H1 (cell line): ENCODE measurements around the gene TIMM10. TPM values are rescaled to one million over a fixed set of nuclear protein-coding genes. Genes with fewer than 3 reads are reported as not detected.

ENCODE experiments used
- CTCF ChIA-PET: fragments of 300-600 bp; sonication (Branson Sonifier 250); formaldehyde crosslinking; loops from one replicate; lab custom pipeline; 2021; ENCODE audit not compliant: partially characterized antibody; lab: Charles Lee
- POLR2A ChIA-PET: fragments of 300-600 bp; sonication (Branson Sonifier 250); formaldehyde crosslinking; loops from one replicate; lab custom pipeline; 2021; ENCODE audit warnings: inconsistent platforms; ENCODE audit not compliant: partially characterized antibody; lab: Charles Lee
- DNase-seq, 2 experiments: peaks; one replicate each; pipeline versions ENCODE4 v3.0.0 to v3.0.0-alpha.2; 2010 to 2022; ENCODE audit warnings: low spot score in 2 of 2, low read depth in 1 of 2, mixed read lengths in 1 of 2
- FAIRE-seq: peaks from 2 replicates; lab custom pipeline; 2011; peaks lifted over from hg19 to GRCh38; lab: Jason Lieb, UNC
- H2AFZ ChIP-seq: 2 replicates; pipeline ENCODE4 v1.8.1; 2012; ENCODE audit warnings: low read length, inconsistent platforms
- H2AK5ac ChIP-seq: 2 replicates; pipeline ENCODE4 v1.6.1; 2013; ENCODE audit warnings: low read depth, low read length
- H2BK120ac ChIP-seq: replicated peaks from 2 replicates; pipeline ENCODE3; 2013; ENCODE audit warnings: low read depth, low read length, inconsistent platforms
- H2BK12ac ChIP-seq: 2 replicates; pipeline ENCODE4 v1.6.1; 2013; ENCODE audit warnings: low read depth, low read length
- H2BK15ac ChIP-seq: 2 replicates; pipeline ENCODE4 v1.6.1; 2013; ENCODE audit warnings: low read length
- H2BK20ac ChIP-seq: 2 replicates; pipeline ENCODE4 v1.6.1; 2013; ENCODE audit warnings: low read length
- H2BK5ac ChIP-seq: 2 replicates; pipeline ENCODE4 v1.6.1; 2013; ENCODE audit warnings: low read depth, low read length
- H3K14ac ChIP-seq: 2 replicates; pipeline ENCODE4 v1.6.1; 2013; ENCODE audit warnings: inconsistent platforms; ENCODE audit not compliant: insufficient read length
- H3K18ac ChIP-seq: 2 replicates; pipeline ENCODE4 v1.6.1; 2013; ENCODE audit warnings: low read length; ENCODE audit errors: extremely low read depth
- H3K23ac ChIP-seq: 2 replicates; pipeline ENCODE4 v1.6.1; 2013; ENCODE audit warnings: inconsistent platforms; ENCODE audit not compliant: insufficient read length
- H3K23me2 ChIP-seq: 2 replicates; pipeline ENCODE4 v1.6.1; 2013; ENCODE audit warnings: low read depth, low read length
- H3K27ac ChIP-seq: 2 replicates; pipeline ENCODE4 v1.6.1; 2011; ENCODE audit warnings: low read depth, low read length, inconsistent platforms
- H3K27me3 ChIP-seq, 4 experiments: replicated peaks in 1 of 4; 1 replicate in 1 of 4; 2 replicates in 3 of 4; pipeline versions ENCODE4 v1.6.1 to v1.8.1; 2011 to 2013; ENCODE audit warnings: low read length in 3 of 4, mild to moderate bottlenecking in 3 of 4, inconsistent platforms in 2 of 4, mixed read lengths in 2 of 4, moderate library complexity in 1 of 4; ENCODE audit not compliant: control insufficient read depth in 3 of 4, insufficient read depth in 3 of 4; ENCODE audit errors: extremely low read depth in 1 of 4
- H3K36me3 ChIP-seq, 4 experiments: 2 replicates each; pipeline versions ENCODE4 v1.6.1 to v1.8.1; 2011 to 2013; ENCODE audit warnings: mild to moderate bottlenecking in 4 of 4, low read length in 3 of 4, moderate library complexity in 2 of 4, control low read depth in 1 of 4, inconsistent platforms in 1 of 4; ENCODE audit not compliant: insufficient read depth in 4 of 4, control insufficient read depth in 2 of 4
- H3K4ac ChIP-seq: replicated peaks from 2 replicates; pipeline ENCODE3; 2013; ENCODE audit warnings: low read length, low read depth, mixed read lengths, inconsistent platforms; ENCODE audit not compliant: insufficient read length
- H3K4me1 ChIP-seq, 4 experiments: replicated peaks in 1 of 4; 1 replicate in 1 of 4; 2 replicates in 3 of 4; pipeline versions ENCODE4 v1.6.1 to v1.8.1; 2011 to 2013; ENCODE audit warnings: low read length in 3 of 4, inconsistent platforms in 2 of 4, mixed read lengths in 1 of 4; ENCODE audit not compliant: insufficient read depth in 4 of 4, control insufficient read depth in 3 of 4
- H3K4me2 ChIP-seq, 2 experiments: 2 replicates each; pipeline versions ENCODE4 v1.6.1 to v1.8.1; 2011 to 2013; ENCODE audit warnings: low read depth in 2 of 2, low read length in 2 of 2, control low read depth in 1 of 2, inconsistent platforms in 1 of 2, mild to moderate bottlenecking in 1 of 2; ENCODE audit not compliant: insufficient read depth in 1 of 2
- H3K4me3 ChIP-seq, 4 experiments: fragments of 200-600, 300-600 bp in 1 of 4; sonication (generic), shearing (Covaris generic), sonication (Bioruptor Twin) in 1 of 4; 2 replicates each; pipeline versions ENCODE4 v1.5.1 to v1.8.1; 2011 to 2016; ENCODE audit warnings: low read length in 4 of 4, low read depth in 3 of 4, control low read depth in 2 of 4, inconsistent platforms in 2 of 4, mild to moderate bottlenecking in 2 of 4, mixed read lengths in 1 of 4, moderate library complexity in 1 of 4; ENCODE audit not compliant: insufficient read depth in 2 of 4; ENCODE audit errors: extremely low read depth in 1 of 4
- H3K56ac ChIP-seq: replicated peaks from 2 replicates; pipeline ENCODE3; 2013; ENCODE audit warnings: low read depth, mild to moderate bottlenecking, mixed read lengths, low read length, inconsistent platforms; ENCODE audit not compliant: insufficient read length
- H3K79me1 ChIP-seq: 2 replicates; pipeline ENCODE4 v1.6.1; 2013; ENCODE audit warnings: low read depth, low read length, control low read depth
- H3K79me2 ChIP-seq, 2 experiments: 2 replicates each; pipeline versions ENCODE4 v1.6.1 to v1.8.1; 2012 to 2013; ENCODE audit warnings: low read length in 2 of 2, mild to moderate bottlenecking in 2 of 2, inconsistent platforms in 1 of 2; ENCODE audit not compliant: insufficient read depth in 2 of 2, control insufficient read depth in 1 of 2
- H3K9ac ChIP-seq, 4 experiments: replicated peaks in 1 of 4; 1 replicate in 1 of 4; 2 replicates in 3 of 4; pipeline versions ENCODE4 v1.6.1 to v1.8.1; 2011 to 2013; ENCODE audit warnings: low read depth in 3 of 4, low read length in 3 of 4, control low read depth in 2 of 4, mild to moderate bottlenecking in 2 of 4, moderate library complexity in 2 of 4, inconsistent platforms in 1 of 4; ENCODE audit errors: extremely low read depth in 1 of 4
- H3K9me3 ChIP-seq, 2 experiments: 2 replicates each; pipeline versions ENCODE4 v1.6.1 to v1.8.1; 2012 to 2013; ENCODE audit warnings: mild to moderate bottlenecking in 2 of 2, moderate library complexity in 2 of 2, control low read depth in 1 of 2, inconsistent platforms in 1 of 2, low read depth in 1 of 2, low read length in 1 of 2, mixed read lengths in 1 of 2; ENCODE audit not compliant: insufficient read depth in 2 of 2
- H4K20me1 ChIP-seq, 2 experiments: replicated peaks in 1 of 2; 2 replicates each; pipeline versions ENCODE3 to v1.8.1; 2011 to 2013; ENCODE audit warnings: inconsistent platforms in 2 of 2, low read length in 2 of 2, mild to moderate bottlenecking in 1 of 2; ENCODE audit not compliant: insufficient read depth in 2 of 2, control insufficient read depth in 1 of 2
- H4K5ac ChIP-seq: 2 replicates; pipeline ENCODE4 v1.6.1; 2013; ENCODE audit warnings: low read length, low read depth, mixed read lengths, inconsistent platforms; ENCODE audit not compliant: insufficient read length
- H4K8ac ChIP-seq: 2 replicates; pipeline ENCODE4 v1.8.0; 2013; ENCODE audit warnings: mild to moderate bottlenecking, moderate library complexity, low read length, inconsistent platforms; ENCODE audit not compliant: insufficient read depth; ENCODE audit errors: extremely low read depth
- H4K91ac ChIP-seq: replicated peaks from 2 replicates; pipeline ENCODE3; 2013; ENCODE audit warnings: low read length, mixed read lengths, inconsistent platforms; ENCODE audit not compliant: insufficient read length
- BACH1 ChIP-seq: IDR thresholded peaks from 2 replicates; pipeline ENCODE4 v1.6.1; 2012; ENCODE audit warnings: low read length, improper control_type of control experiment
- CBX8 ChIP-seq: fragments of 300-800, 300-1000 bp; sonication (generic); IDR thresholded peaks from 2 replicates; pipeline ENCODE4 v1.7.1; 2016; ENCODE audit warnings: low read depth, low read length, borderline replicate concordance
- CHD2 ChIP-seq: IDR thresholded peaks from 2 replicates; pipeline ENCODE4 v1.6.1; 2012; ENCODE audit warnings: low read length, improper control_type of control experiment
- CTCF ChIP-seq, 3 experiments: IDR thresholded peaks; 1 replicate in 2 of 3; 2 replicates in 1 of 3; pipeline versions ENCODE4 v1.5.1 to v1.6.1; 2011; ENCODE audit warnings: low read length in 3 of 3, mild to moderate bottlenecking in 3 of 3, inconsistent platforms in 2 of 3, low read depth in 1 of 3, moderate library complexity in 1 of 3; ENCODE audit not compliant: insufficient read depth in 1 of 3; ENCODE audit errors: control extremely low read depth in 1 of 3
- POLR2A ChIP-seq, 2 experiments: IDR thresholded peaks; 1 replicate in 1 of 2; 2 replicates in 1 of 2; pipeline ENCODE4 v1.6.1; 2011; ENCODE audit warnings: low read depth in 2 of 2, low read length in 2 of 2, mild to moderate bottlenecking in 2 of 2; ENCODE audit errors: control extremely low read depth in 1 of 2
- RAD21 ChIP-seq, 2 experiments: IDR thresholded peaks in 1 of 2; conservative IDR thresholded peaks in 1 of 2; 2 replicates each; pipeline ENCODE4 v1.6.1; 2011; ENCODE audit warnings: low read depth in 2 of 2, low read length in 2 of 2, improper control_type of control experiment in 1 of 2, inconsistent platforms in 1 of 2, mild to moderate bottlenecking in 1 of 2, moderate library complexity in 1 of 2
- SAP30 ChIP-seq: fragments of 300-600 bp; sonication (generic); IDR thresholded peaks from 2 replicates; pipeline ENCODE4 v1.7.1; 2012; ENCODE audit warnings: low read length, moderate library complexity, mild to moderate bottlenecking, inconsistent platforms; ENCODE audit not compliant: insufficient read depth, insufficient replicate concordance
- SIN3A ChIP-seq, 2 experiments: IDR thresholded peaks in 1 of 2; conservative IDR thresholded peaks in 1 of 2; 2 replicates each; pipeline ENCODE4 v1.6.1; 2011 to 2012; ENCODE audit warnings: low read length in 2 of 2, improper control_type of control experiment in 1 of 2, low read depth in 1 of 2, mild to moderate bottlenecking in 1 of 2
- WGBS, 2 experiments: shearing (Covaris generic) in 1 of 2; methylation state at CpG; one replicate each; pipeline versions ENCODE4 v1.1.6 to v1.1.7; 2013 to 2015; ENCODE audit warnings: low lambda C conversion rate in 2 of 2, mixed read lengths in 2 of 2, inconsistent platforms in 1 of 2, low coverage in 1 of 2, missing lambda C conversion rate in 1 of 2; ENCODE audit not compliant: insufficient replicate concordance in 2 of 2, insufficient coverage in 1 of 2, insufficient read length in 1 of 2; ENCODE audit errors: extremely low coverage in 1 of 2, missing lambda C conversion rate in 1 of 2; 5-methylcytosine and 5-hydroxymethylcytosine counted together
- polyA plus RNA-seq, 7 experiments: library from polyadenylated mRNA; depleted of rRNA in 3 of 7; stranded (reverse) in 5 of 7; unstranded in 2 of 7; fragments of >200 nt in 5 of 7; fragments of 200-250 nt in 2 of 7; gene quantifications; 1 replicate in 5 of 7; 2 replicates in 1 of 7; 4 replicates in 1 of 7; pipeline versions ENCODE4 v1.2.1 to v1.2.3, GENCODE V29; 2011 to 2013; ENCODE audit warnings: missing spikeins in 2 of 7, mixed read lengths in 2 of 7
- total RNA-seq: library from RNA; stranded (reverse); fragmentation: NEBNext Ultra II Directional; extraction: Animal tissue kit (Norgen Biotek cat#: 25700); gene quantifications from 2 replicates; pipeline ENCODE4 v1.2.1, GENCODE V29; 2021

Gene TIMM10
- total and polyA plus RNA-seq, 2 of the 8 experiments (the other 6 are each of a cell fraction or from before 2014, with no cell fraction given): 117 to 227 TPM

GRCh38 chr11:57491371-57492061 is 39.0 kb downstream of the TIMM10 start:
- Histone ChIP-seq H2BK20ac (peak overlapping the region; percentile 43; the same call in 1 of the 2 replicates), H2BK12ac (peak overlapping the region; percentile 13; the same call in 1 of the 2 replicates), H3K23me2 (no peaks in the 10 kb centered on the region), H3K56ac (no peak overlapping the region), H2BK120ac (no peak overlapping the region), H3K27me3 (no peaks in the 10 kb centered on the region), H2BK5ac (no peak overlapping the region; the same call in 1 of the 2 replicates), H3K4me2 (no peak overlapping the region), H3K14ac (no peak overlapping the region), H3K79me1 (no peaks in the 10 kb centered on the region), H4K5ac (no peak overlapping the region), H4K91ac (no peak overlapping the region), H3K4me3 (no peak overlapping the region), H3K36me3 (peaks cover 0 to 5% (median 1%) of the 10 kb centered on the region in 4 experiments; a peak in 3 of 8 replicates), H4K8ac (no peak overlapping the region), H2AFZ (no peak overlapping the region), H2AK5ac (no peak overlapping the region), H3K9ac (no peak overlapping the region), H3K4ac (no peak overlapping the region), H3K18ac (no peak overlapping the region), H3K27ac (0 out of 2 replicates have a peak overlapping the region, but pooled peaks have one; percentile 20), H4K20me1 (peaks cover 0 to 2% of the 10 kb centered on the region in 2 experiments), H2BK15ac (no peak overlapping the region; the same call in 1 of the 2 replicates), H3K9me3 (no peaks in the 10 kb centered on the region), H3K4me1 (peaks cover 0 to 7% (median 5%) of the 10 kb centered on the region in 4 experiments; a peak in 4 of 7 replicates), H3K79me2 (no peaks in the 10 kb centered on the region), H3K23ac (no peak overlapping the region)
- 84% methylated on average over 11 of the region's 11 CpGs; no CpG with 5 or more reads in 1 of the 2 experiments for WGBS, 2 experiments
- peak in 1 of 2 experiments; percentile 90 for DNase-seq
- POLR2A ChIA-PET: interaction anchor here (0.7 to 9.7 kb wide), 15 partner anchors 11 to 250 kb away, joined by 3 to 90 read pairs (median 6); partner anchors contain the start of genes SELENOH, SLC43A1, TIMM10 and YPEL4
- FAIRE-seq: peak; percentile 86
- CTCF ChIA-PET: interaction anchor here (0.6 to 33.7 kb wide), 29 partner anchors 11 to 181 kb away, joined by 3 to 1146 read pairs (median 4); partner anchors contain the start of genes RTN4RL2, SLC43A1, SMTNL1 and TIMM10
- no peak for TF ChIP-seq CHD2
- TF ChIP-seq SIN3A (conservative IDR thresholded peaks at IDR 0.05 in 1 of 2, IDR thresholded peaks at IDR 0.05 in 1 of 2; ENCODE audit: low read depth in 1 of 2, low read length in 2 of 2): no peak
- TF ChIP-seq CTCF (IDR thresholded peaks at IDR 0.05; ENCODE audit: control extremely low read depth in 1 of 3, insufficient read depth in 1 of 3, low read depth in 1 of 3, low read length in 3 of 3): peak; percentile 80 to 88 (median 87)
- TF ChIP-seq RAD21 (IDR thresholded peaks at IDR 0.05 in 1 of 2, conservative IDR thresholded peaks at IDR 0.05 in 1 of 2; ENCODE audit: low read depth in 2 of 2, low read length in 2 of 2): peak; percentile 61 to 69
- TF ChIP-seq BACH1: 0 out of 2 replicates have a peak, but pooled peaks have one; percentile 25
- TF ChIP-seq POLR2A (IDR thresholded peaks at IDR 0.05; ENCODE audit: control extremely low read depth in 1 of 2, low read depth in 2 of 2, low read length in 2 of 2): no peak
- TF ChIP-seq SAP30: no peak
- TF ChIP-seq CBX8: no peak
